GM08714 (cell line): ENCODE results near the gene THSD4.

Experiments
- H3K4me3 ChIP-seq: fragments of 200-500 bp; sonication (Bioruptor generic); 2 replicates; pipeline ENCODE4 v1.5.1; 2014; ENCODE audit warnings: mild to moderate bottlenecking, low read length, inconsistent platforms
- ZNF274 ChIP-seq: IDR thresholded peaks from 2 replicates; pipeline ENCODE4 v1.6.1; 2012; ENCODE audit warnings: mild to moderate bottlenecking, low read depth, low read length

Gene THSD4

GRCh38 chr15:71447328-71448250, 332.3 kb downstream of the THSD4 start:
- no peak for TF ChIP-seq ZNF274
- no peak overlapping the region for H3K4me3 ChIP-seq

- no peak for TF ChIP-seq ZNF274
- H3K4me3 ChIP-seq, result no peak overlapping the region
These were observed 333.4 kb downstream of the THSD4 start for GRCh38 chr15:71448688-71449114.

GRCh38 chr15:71449363-71449762, 334.1 kb downstream of the THSD4 start:
- no peak for TF ChIP-seq ZNF274
- no peak overlapping the region for H3K4me3 ChIP-seq

GRCh38 chr15:71449956-71450355, 334.7 kb downstream of the THSD4 start:
- TF ChIP-seq ZNF274, result no peak
- no peak overlapping the region for H3K4me3 ChIP-seq

GRCh38 chr15:71451130-71451529, 335.9 kb downstream of the THSD4 start:
- no peak for TF ChIP-seq ZNF274

GRCh38 chr15:71452893-71453292, 337.6 kb downstream of the THSD4 start:
- H3K4me3 ChIP-seq, result no peak overlapping the region
- TF ChIP-seq ZNF274, result no peak

More at GRCh38 chr15:71451130-71451529, 335.9 kb downstream of the THSD4 start:
- no peak overlapping the region for H3K4me3 ChIP-seq

- no peak overlapping the region for H3K4me3 ChIP-seq
- no peak for TF ChIP-seq ZNF274
These were observed 339.3 kb downstream of the THSD4 start for GRCh38 chr15:71454462-71454996.

- TF ChIP-seq ZNF274, result no peak
- no peak overlapping the region for H3K4me3 ChIP-seq
These were observed 339.8 kb downstream of the THSD4 start for GRCh38 chr15:71455107-71455506.

GRCh38 chr15:71455878-71456277, 340.6 kb downstream of the THSD4 start:
- no peak for TF ChIP-seq ZNF274
- no peak overlapping the region for H3K4me3 ChIP-seq

GRCh38 chr15:71456362-71456761, 341.1 kb downstream of the THSD4 start:
- no peak overlapping the region for H3K4me3 ChIP-seq
- no peak for TF ChIP-seq ZNF274

GRCh38 chr15:71456811-71457210, 341.5 kb downstream of the THSD4 start:
- TF ChIP-seq ZNF274, result no peak
- no peak overlapping the region for H3K4me3 ChIP-seq

- H3K4me3 ChIP-seq, result no peak overlapping the region
- TF ChIP-seq ZNF274, result no peak
These were observed 342.9 kb downstream of the THSD4 start for GRCh38 chr15:71458089-71458660.

- no peak overlapping the region for H3K4me3 ChIP-seq
- TF ChIP-seq ZNF274, result no peak
These were observed 346.5 kb downstream of the THSD4 start for GRCh38 chr15:71461748-71462147.

- TF ChIP-seq ZNF274, result no peak
- no peak overlapping the region for H3K4me3 ChIP-seq
These were observed 347.4 kb downstream of the THSD4 start for GRCh38 chr15:71462638-71463037.

- no peak for TF ChIP-seq ZNF274
- H3K4me3 ChIP-seq, result no peak overlapping the region
These were observed 347.9 kb downstream of the THSD4 start for GRCh38 chr15:71463156-71463665.
